Panc1 (cell line): Measurements from ENCODE around the gene WASF3. TPM values are rescaled to one million over a fixed set of nuclear protein-coding genes. Genes with fewer than 3 reads are reported as not detected.

ENCODE experiments used
- ATAC-seq: fragments of 200-7000 bp; cut with Tn5 transposase; 2 replicates; pipeline ENCODE4 v1.9.1; 2020; ENCODE audit warnings: mild to moderate bottlenecking, moderate library complexity
- BruUV-seq: library from RNA; stranded (reverse); fragments of 400-500 nt; replicated peaks from 2 replicates; lab custom pipeline; 2021; lab: Mats Ljungman, UMichigan
- CTCF ChIA-PET: fragments of 300-600 bp; sonication (Branson Sonifier 250); formaldehyde crosslinking; loops from one replicate; lab custom pipeline; 2022; ENCODE audit warnings: antibody characterized with exemption; lab: Charles Lee
- POLR2A ChIA-PET: fragments of 300-600 bp; sonication (Branson Sonifier 250); formaldehyde crosslinking; loops from one replicate; lab custom pipeline; 2022; ENCODE audit warnings: antibody characterized with exemption; lab: Charles Lee
- DNase-seq: peaks from one replicate; pipeline ENCODE4 v3.0.0-alpha.2; 2010; ENCODE audit warnings: low read depth, low spot score
- H3K27ac ChIP-seq: 2 replicates; pipeline ENCODE4 v1.5.1; 2011; ENCODE audit warnings: mild to moderate bottlenecking, low read length, inconsistent platforms
- H3K27me3 ChIP-seq: fragments of 200-500 bp; sonication (Bioruptor generic); 2 replicates; pipeline ENCODE4 v1.6.0; 2014; ENCODE audit warnings: low read length, inconsistent platforms; ENCODE audit not compliant: control insufficient read depth, insufficient read depth
- H3K36me3 ChIP-seq: fragments of 200-500 bp; sonication (Bioruptor generic); 2 replicates; pipeline ENCODE4 v1.5.1; 2014; ENCODE audit warnings: inconsistent platforms, mild to moderate bottlenecking, low read length, moderate library complexity; ENCODE audit not compliant: control insufficient read depth, insufficient read depth
- H3K4me1 ChIP-seq: 2 replicates; pipeline ENCODE4 v1.5.1; 2011; ENCODE audit warnings: inconsistent platforms, mild to moderate bottlenecking, low read length, moderate library complexity; ENCODE audit not compliant: control insufficient read depth, insufficient read depth
- H3K4me3 ChIP-seq, 2 experiments: 2 replicates each; pipeline ENCODE4 v1.5.1; 2011 to 2012; ENCODE audit warnings: low read depth in 2 of 2, low read length in 2 of 2, mild to moderate bottlenecking in 2 of 2, inconsistent platforms in 1 of 2, moderate library complexity in 1 of 2
- H3K9me3 ChIP-seq: fragments of 200-500 bp; sonication (Bioruptor generic); 2 replicates; pipeline ENCODE4 v1.5.1; 2014; ENCODE audit warnings: low read depth, mild to moderate bottlenecking, inconsistent platforms, low read length, moderate library complexity; ENCODE audit not compliant: control insufficient read depth, insufficient read depth
- CTCF ChIP-seq: fragments of 450-650 bp; IDR thresholded peaks from 2 replicates; pipeline ENCODE4 v1.5.1; 2017; ENCODE audit warnings: mild to moderate bottlenecking
- POLR2AphosphoS5 ChIP-seq: IDR thresholded peaks from 2 replicates; pipeline ENCODE4 v1.6.1; 2012; ENCODE audit warnings: mild to moderate bottlenecking, low read depth, low read length, moderate library complexity
- REST ChIP-seq, 2 experiments: IDR thresholded peaks; 2 replicates each; pipeline ENCODE4 v1.6.1; 2011 to 2012; ENCODE audit warnings: low read depth in 2 of 2, control low read depth in 1 of 2, low read length in 1 of 2, mild to moderate bottlenecking in 1 of 2, moderate library complexity in 1 of 2; ENCODE audit not compliant: insufficient read depth in 1 of 2
- SIN3A ChIP-seq: IDR thresholded peaks from 2 replicates; pipeline ENCODE4 v1.6.1; 2012; ENCODE audit warnings: low read depth, mild to moderate bottlenecking, low read length, moderate library complexity, borderline replicate concordance; ENCODE audit not compliant: insufficient read depth
- TCF7L2 ChIP-seq: IDR thresholded peaks from 2 replicates; pipeline ENCODE4 v1.6.1; 2011; ENCODE audit warnings: mild to moderate bottlenecking, low read depth, low read length, inconsistent platforms
- in situ Hi-C: cut with HindIII; loops from 2 replicates; pipeline ENCODE4 v1.10.0; 2016; ENCODE audit warnings: low sequenced_read_pairs, low pct_unique_long_range_greater_than_20kb
- intact Hi-C: fragments of 100-400 bp; cut with micrococcal nuclease; formaldehyde crosslinking; loops from one replicate; pipeline ENCODE4 v1.10.0; 2022; ENCODE audit not compliant: unreplicated experiment
- total RNA-seq: library from RNA; stranded (reverse); gene quantifications from one replicate; pipeline ENCODE4 v1.2.1, GENCODE V29; 2021; ENCODE audit not compliant: unreplicated experiment

WASF3 gene
- total RNA-seq, 1 experiment from 2014 or later, result 20.2 TPM

GRCh38 chr13:26549713-26550112 is 7.8 kb upstream of the WASF3 start:
- in situ Hi-C loops (no loop called here), intact Hi-C loops (no loop called here)
- no peaks in the 10 kb centered on the region for H3K27me3 ChIP-seq
- POLR2A ChIA-PET, result no interaction called here
- no peak overlapping the region for H3K27ac ChIP-seq
- no peak for ATAC-seq
- H3K4me3 ChIP-seq, result no peak overlapping the region
- no peak for DNase-seq
- H3K9me3 ChIP-seq, result no peaks in the 10 kb centered on the region
- H3K36me3 ChIP-seq, result no peaks in the 10 kb centered on the region
- CTCF ChIA-PET, result no interaction called here
- TF ChIP-seq REST (IDR thresholded peaks at IDR 0.05; ENCODE audit: insufficient read depth in 1 of 2, low read depth in 2 of 2, low read length in 1 of 2) (no peak), SIN3A (no peak), TCF7L2 (no peak), CTCF (no peak), POLR2AphosphoS5 (no peak)
- BruUV-seq, result no TSS peak
- no peaks in the 10 kb centered on the region for H3K4me1 ChIP-seq

GRCh38 chr13:26551255-26551860 is 6.1 kb upstream of the WASF3 start:
- ChIA-PET CTCF (interaction anchor here (0.5 kb wide), 1 partner anchor 55 kb away, joined by 4 read pairs; no protein-coding TSS in a partner anchor), POLR2A (no interaction called here)
- Histone ChIP-seq H3K9me3 (no peaks in the 10 kb centered on the region), H3K36me3 (no peaks in the 10 kb centered on the region), H3K4me1 (no peaks in the 10 kb centered on the region), H3K27ac (no peak overlapping the region), H3K27me3 (no peaks in the 10 kb centered on the region), H3K4me3 (no peak overlapping the region)
- TF ChIP-seq REST (IDR thresholded peaks at IDR 0.05; ENCODE audit: insufficient read depth in 1 of 2, low read depth in 2 of 2, low read length in 1 of 2), result no peak
- no TSS peak for BruUV-seq
- DNase-seq (no peak), ATAC-seq (no peak)
- intact Hi-C loops (no loop called here), in situ Hi-C loops (no loop called here)
